DOHH2 (cell line): ENCODE data around the gene STIL.
"Not testable (repeated sequence)": the region's sequence is repeated elsewhere in the genome, so short reads cannot be mapped to it uniquely, and the experiment has no call there.

ENCODE experiments used
- H3F3A ChIP-seq: fragments of 200-600 bp; sonication (generic), shearing (Covaris generic); 2 replicates; pipeline ENCODE4 v1.6.0; 2016; ENCODE audit warnings: antibody characterized with exemption, mild to moderate bottlenecking; ENCODE audit not compliant: control insufficient read depth, insufficient read depth
- H3K27ac ChIP-seq: fragments of 200-600 bp; sonication (generic); 2 replicates; pipeline ENCODE4 v1.5.1; 2014; ENCODE audit warnings: low read depth, mild to moderate bottlenecking, low read length, moderate library complexity
- H3K27me3 ChIP-seq: fragments of 200-600 bp; sonication (generic); 2 replicates; pipeline ENCODE4 v1.6.1; 2014; ENCODE audit warnings: mild to moderate bottlenecking, low read length, mixed read lengths; ENCODE audit not compliant: control insufficient read depth
- H3K36me3 ChIP-seq: fragments of 200-600 bp; sonication (generic); 2 replicates; pipeline ENCODE4 v1.6.1; 2014; ENCODE audit warnings: mild to moderate bottlenecking, low read length, moderate library complexity, mixed read lengths; ENCODE audit not compliant: control insufficient read depth
- H3K4me1 ChIP-seq: fragments of 200-600 bp; sonication (generic); 2 replicates; pipeline ENCODE4 v1.6.1; 2014; ENCODE audit warnings: mild to moderate bottlenecking, low read length, mixed read lengths; ENCODE audit not compliant: control insufficient read depth
- H3K4me2 ChIP-seq: fragments of 200-600 bp; sonication (generic); 2 replicates; pipeline ENCODE4 v1.6.0; 2014; ENCODE audit warnings: mild to moderate bottlenecking, low read length, moderate library complexity
- H3K4me3 ChIP-seq: fragments of 200-600 bp; sonication (generic); 2 replicates; pipeline ENCODE4 v1.5.1; 2014; ENCODE audit warnings: mild to moderate bottlenecking, low read length, mixed read lengths
- H3K79me2 ChIP-seq: fragments of 200-600 bp; sonication (generic); 2 replicates; pipeline ENCODE4 v1.6.1; 2014; ENCODE audit warnings: mild to moderate bottlenecking, low read length, mixed read lengths; ENCODE audit not compliant: control insufficient read depth
- H3K9me2 ChIP-seq: fragments of 200-600 bp; sonication (generic); replicated peaks from 2 replicates; pipeline ENCODE4 v1.6.1; 2014; ENCODE audit warnings: mild to moderate bottlenecking, low read length, mixed read lengths; ENCODE audit not compliant: control insufficient read depth
- H3K9me3 ChIP-seq: fragments of 200-600 bp; sonication (generic); 2 replicates; pipeline ENCODE4 v1.6.1; 2014; ENCODE audit warnings: antibody characterized with exemption, low read length, mixed read lengths; ENCODE audit not compliant: control insufficient read depth, insufficient read depth
- H4K20me1 ChIP-seq: fragments of 200-600 bp; sonication (generic); 2 replicates; pipeline ENCODE4 v1.6.0; 2014; ENCODE audit warnings: low read depth, mild to moderate bottlenecking, antibody characterized with exemption, low read length, moderate library complexity; ENCODE audit not compliant: control insufficient read depth, insufficient read depth
- EZH2phosphoT487 ChIP-seq: fragments of 200-600 bp; sonication (generic); IDR thresholded peaks from 2 replicates; pipeline ENCODE4 v1.6.1; 2017; ENCODE audit warnings: borderline replicate concordance, mild to moderate bottlenecking, antibody characterized with exemption, low read length, moderate library complexity, mixed read lengths
- TF ChIP-seq, protein P1 (sequence below): fragments of 200-600 bp; sonication (generic); IDR thresholded peaks from one replicate; pipeline ENCODE4 v1.5.1; 2014; ENCODE audit warnings: antibody characterized with exemption, mild to moderate bottlenecking, low read depth, low read length; ENCODE audit not compliant: poor library complexity, severe bottlenecking

The STIL gene

DNA sequence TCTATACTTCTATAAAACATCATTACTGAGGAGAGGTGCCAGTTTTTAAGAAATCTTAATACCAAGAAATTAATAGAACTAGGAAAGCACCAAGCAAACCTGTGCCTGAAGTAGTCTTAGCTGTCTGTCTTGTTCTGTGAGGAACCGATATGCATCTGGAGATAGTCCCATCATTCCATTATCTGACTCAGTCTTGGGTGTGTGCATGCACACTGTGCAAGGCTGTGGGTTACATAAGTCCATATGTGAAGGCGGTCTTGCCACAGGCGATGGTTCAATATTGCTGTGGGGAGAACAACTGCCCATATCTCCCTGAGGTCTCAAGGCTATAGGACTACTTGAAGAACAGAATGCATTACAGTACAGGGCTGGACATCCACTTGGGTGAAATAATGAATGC lies 33.8 kb downstream of the STIL start:
- no peak overlapping the region for H3K27ac ChIP-seq
- H3F3A ChIP-seq, result 0 out of 2 replicates have a peak, but pooled peaks cover 2% of the 10 kb centered on the region
- H3K4me1 ChIP-seq, result no peaks in the 10 kb centered on the region
- H4K20me1 ChIP-seq, result no peaks in the 10 kb centered on the region
- no peak overlapping the region for H3K4me2 ChIP-seq
- H3K9me3 ChIP-seq, result no peaks in the 10 kb centered on the region
- H3K4me3 ChIP-seq, result no peak overlapping the region
- peaks cover 90% of the 10 kb centered on the region for H3K36me3 ChIP-seq
- TF ChIP-seq, protein P1, sequence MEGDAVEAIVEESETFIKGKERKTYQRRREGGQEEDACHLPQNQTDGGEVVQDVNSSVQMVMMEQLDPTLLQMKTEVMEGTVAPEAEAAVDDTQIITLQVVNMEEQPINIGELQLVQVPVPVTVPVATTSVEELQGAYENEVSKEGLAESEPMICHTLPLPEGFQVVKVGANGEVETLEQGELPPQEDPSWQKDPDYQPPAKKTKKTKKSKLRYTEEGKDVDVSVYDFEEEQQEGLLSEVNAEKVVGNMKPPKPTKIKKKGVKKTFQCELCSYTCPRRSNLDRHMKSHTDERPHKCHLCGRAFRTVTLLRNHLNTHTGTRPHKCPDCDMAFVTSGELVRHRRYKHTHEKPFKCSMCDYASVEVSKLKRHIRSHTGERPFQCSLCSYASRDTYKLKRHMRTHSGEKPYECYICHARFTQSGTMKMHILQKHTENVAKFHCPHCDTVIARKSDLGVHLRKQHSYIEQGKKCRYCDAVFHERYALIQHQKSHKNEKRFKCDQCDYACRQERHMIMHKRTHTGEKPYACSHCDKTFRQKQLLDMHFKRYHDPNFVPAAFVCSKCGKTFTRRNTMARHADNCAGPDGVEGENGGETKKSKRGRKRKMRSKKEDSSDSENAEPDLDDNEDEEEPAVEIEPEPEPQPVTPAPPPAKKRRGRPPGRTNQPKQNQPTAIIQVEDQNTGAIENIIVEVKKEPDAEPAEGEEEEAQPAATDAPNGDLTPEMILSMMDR, result no peak
- no peak for TF ChIP-seq EZH2phosphoT487
- H3K9me2 ChIP-seq, result no peaks in the 10 kb centered on the region
- H3K79me2 ChIP-seq, result peaks cover 74% of the 10 kb centered on the region
- no peaks in the 10 kb centered on the region for H3K27me3 ChIP-seq

DNA sequence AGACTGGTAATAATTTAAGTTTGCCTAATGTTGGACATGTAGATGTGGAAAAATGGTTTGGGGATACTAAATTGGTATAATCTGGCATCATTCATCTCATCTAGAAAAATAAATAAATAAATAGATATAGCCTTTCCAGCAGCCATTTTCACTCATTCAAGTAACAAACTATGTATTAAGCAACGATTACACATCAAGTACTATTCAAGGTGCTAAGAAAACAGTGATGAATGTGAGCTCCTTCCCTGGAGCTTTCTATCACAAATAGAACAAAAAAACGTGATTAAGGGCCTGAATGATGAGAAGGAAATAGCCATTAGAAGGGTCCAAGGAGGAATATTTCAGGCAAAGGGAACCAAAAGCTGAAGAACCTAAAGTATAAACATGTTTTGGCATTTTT lies 37.1 kb downstream of the STIL start:
- no peaks in the 10 kb centered on the region for H3K9me3 ChIP-seq
- H3K4me2 ChIP-seq, result no peak overlapping the region
- H3K79me2 ChIP-seq, result peaks cover 86% of the 10 kb centered on the region
- no peaks in the 10 kb centered on the region for H3K4me1 ChIP-seq
- H3F3A ChIP-seq, result no peaks in the 10 kb centered on the region
- H3K9me2 ChIP-seq, result no peaks in the 10 kb centered on the region
- H4K20me1 ChIP-seq, result peaks cover 4% of the 10 kb centered on the region; the same call in 1 of the 2 replicates
- no peaks in the 10 kb centered on the region for H3K27me3 ChIP-seq
- no peak overlapping the region for H3K27ac ChIP-seq
- TF ChIP-seq, protein P1, result no peak
- no peak for TF ChIP-seq EZH2phosphoT487
- no peak overlapping the region for H3K4me3 ChIP-seq
- peaks cover 78% of the 10 kb centered on the region for H3K36me3 ChIP-seq

DNA sequence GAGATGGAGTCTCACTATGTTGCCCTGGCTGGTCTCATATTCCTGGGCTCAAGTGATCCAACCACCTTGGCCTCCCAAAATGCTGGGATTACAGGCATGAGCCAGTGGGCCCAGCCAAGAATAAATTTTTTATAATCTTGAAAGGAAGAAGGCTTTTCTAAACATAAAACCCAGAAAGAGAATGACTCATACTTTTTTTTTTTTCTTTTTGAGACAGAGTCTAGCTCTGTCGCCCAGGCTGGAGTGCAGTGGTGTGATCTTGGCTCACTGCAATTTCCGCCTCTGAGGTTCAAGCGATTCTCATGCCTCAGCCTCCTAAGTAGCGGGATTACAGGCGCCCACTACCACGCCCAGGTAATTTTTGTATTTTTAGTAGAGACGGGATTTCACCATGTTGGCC lies 38.1 kb downstream of the STIL start:
- peaks cover 73% of the 10 kb centered on the region for H3K36me3 ChIP-seq
- not testable (repeated sequence) for H3F3A ChIP-seq, H3K27me3 ChIP-seq, H3K9me2 ChIP-seq, H3K4me1 ChIP-seq, H3K4me2 ChIP-seq, H4K20me1 ChIP-seq, H3K27ac ChIP-seq, H3K9me3 ChIP-seq, H3K4me3 ChIP-seq
- peaks cover 79% of the 10 kb centered on the region for H3K79me2 ChIP-seq

DNA sequence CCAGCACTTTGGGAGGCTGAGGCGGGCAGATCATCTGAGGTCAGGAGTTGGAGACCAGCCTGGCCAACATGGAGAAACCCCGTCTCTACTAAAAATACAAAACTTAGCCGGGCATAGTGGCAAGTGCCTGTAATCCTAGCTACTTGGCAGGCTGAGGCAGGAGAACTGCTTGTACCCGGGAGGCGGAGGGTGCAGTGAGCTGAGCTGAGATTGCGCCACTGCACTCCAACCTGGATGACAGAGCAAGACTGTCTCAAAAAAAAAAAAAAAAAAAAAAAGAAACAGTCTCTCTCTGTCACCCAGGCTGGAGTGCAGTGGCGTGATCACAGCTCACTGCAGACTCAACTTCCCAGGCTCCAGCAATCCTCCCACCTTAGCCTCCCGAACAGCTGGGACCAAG lies 48.4 kb downstream of the STIL start:
- Histone ChIP-seq H3F3A (peaks cover 13% of the 10 kb centered on the region; the same call in 1 of the 2 replicates), H3K36me3 (peaks cover 70% of the 10 kb centered on the region)
- H3K4me1 ChIP-seq, H4K20me1 ChIP-seq, H3K27me3 ChIP-seq, H3K79me2 ChIP-seq, H3K4me3 ChIP-seq, H3K9me2 ChIP-seq, H3K9me3 ChIP-seq, H3K4me2 ChIP-seq, H3K27ac ChIP-seq: not testable (repeated sequence)
